ENCODE data around the gene PSMC3. TPM values are rescaled to one million over a fixed set of nuclear protein-coding genes. Genes with fewer than 3 reads are reported as not detected.

The PSMC3 gene
- total and polyA plus RNA-seq, 9 of the 15 experiments (the other 6 are each of a cell fraction or from before 2014, with no cell fraction given), result 44.3 to 324 (median 240) TPM

DNA sequence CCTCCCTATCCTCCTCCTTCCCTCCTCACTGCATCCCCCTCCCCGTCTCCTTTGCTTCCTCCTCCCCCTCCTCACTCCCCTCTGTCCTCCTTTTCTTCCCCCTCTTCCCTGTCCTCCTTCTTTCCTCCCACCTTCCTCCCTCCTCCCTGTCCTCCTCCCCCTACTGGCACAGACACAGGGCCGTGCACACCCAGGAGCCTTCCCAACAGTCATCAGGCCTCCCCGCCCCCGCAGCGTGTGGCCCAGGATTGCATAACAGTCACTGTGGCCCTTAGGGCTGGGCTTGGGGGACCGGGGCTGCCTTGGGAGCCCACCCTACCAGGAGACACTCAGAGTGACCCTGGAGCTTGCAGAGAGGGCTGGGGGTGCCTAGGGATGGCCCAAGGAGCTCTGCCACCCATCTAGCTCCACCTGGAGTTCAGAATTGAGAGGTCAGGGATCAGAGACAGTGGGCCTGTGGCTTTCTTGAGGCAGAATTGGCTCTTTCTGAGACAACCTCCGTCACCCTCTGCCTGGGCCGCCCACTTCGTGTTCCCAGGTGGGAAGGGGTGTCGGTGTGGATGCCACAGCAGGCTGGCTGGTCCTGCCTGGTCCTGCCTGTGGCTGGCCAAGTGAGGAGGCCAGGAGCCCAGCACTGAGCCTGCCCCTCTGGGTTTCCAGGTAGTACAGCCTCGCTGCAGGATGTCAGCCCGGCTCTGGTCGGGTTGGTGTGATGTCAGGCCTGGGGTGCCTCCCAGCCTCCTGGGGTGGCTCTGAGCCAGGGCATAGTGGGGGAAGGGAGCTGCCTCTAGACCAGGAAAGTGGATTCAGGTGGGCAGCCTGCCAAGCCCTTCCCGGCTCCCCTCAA, 49.5 kb downstream of the PSMC3 start (continued):
- TF ChIP-seq TGIF2 (CRISPR knock-in tag; IDR thresholded peaks at IDR 0.05) (no peak), KLF10 (CRISPR knock-in tag; IDR thresholded peaks at IDR 0.05) (no peak), MIER1 (IDR thresholded peaks at IDR 0.05; ENCODE audit: low read depth) (0 out of 2 replicates have a peak, but pooled peaks have one; percentile 27), CEBPB (tag; IDR thresholded peaks at IDR 0.05) (peak; percentile 98), SIN3A (IDR thresholded peaks at IDR 0.05; ENCODE audit: borderline replicate concordance in 2 of 2, control insufficient read depth in 1 of 2, low read depth in 2 of 2, low read length in 2 of 2) (no peak), KLF13 (tag; IDR thresholded peaks at IDR 0.05; ENCODE audit: borderline replicate concordance, low read depth) (no peak), TEAD2 (tag; IDR thresholded peaks at IDR 0.05) (no peak), RFX7 (CRISPR knock-in tag; IDR thresholded peaks at IDR 0.05) (no peak), NEUROD1 (IDR thresholded peaks at IDR 0.05; ENCODE audit: borderline replicate concordance, low read depth, low read length, partially characterized antibody) (no peak)
- TF ChIP-seq, protein P1, sequence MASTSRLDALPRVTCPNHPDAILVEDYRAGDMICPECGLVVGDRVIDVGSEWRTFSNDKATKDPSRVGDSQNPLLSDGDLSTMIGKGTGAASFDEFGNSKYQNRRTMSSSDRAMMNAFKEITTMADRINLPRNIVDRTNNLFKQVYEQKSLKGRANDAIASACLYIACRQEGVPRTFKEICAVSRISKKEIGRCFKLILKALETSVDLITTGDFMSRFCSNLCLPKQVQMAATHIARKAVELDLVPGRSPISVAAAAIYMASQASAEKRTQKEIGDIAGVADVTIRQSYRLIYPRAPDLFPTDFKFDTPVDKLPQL (IDR thresholded peaks at IDR 0.05; ENCODE audit: extremely low read depth, insufficient read length), result no peak
- TF ChIP-seq, protein P2, sequence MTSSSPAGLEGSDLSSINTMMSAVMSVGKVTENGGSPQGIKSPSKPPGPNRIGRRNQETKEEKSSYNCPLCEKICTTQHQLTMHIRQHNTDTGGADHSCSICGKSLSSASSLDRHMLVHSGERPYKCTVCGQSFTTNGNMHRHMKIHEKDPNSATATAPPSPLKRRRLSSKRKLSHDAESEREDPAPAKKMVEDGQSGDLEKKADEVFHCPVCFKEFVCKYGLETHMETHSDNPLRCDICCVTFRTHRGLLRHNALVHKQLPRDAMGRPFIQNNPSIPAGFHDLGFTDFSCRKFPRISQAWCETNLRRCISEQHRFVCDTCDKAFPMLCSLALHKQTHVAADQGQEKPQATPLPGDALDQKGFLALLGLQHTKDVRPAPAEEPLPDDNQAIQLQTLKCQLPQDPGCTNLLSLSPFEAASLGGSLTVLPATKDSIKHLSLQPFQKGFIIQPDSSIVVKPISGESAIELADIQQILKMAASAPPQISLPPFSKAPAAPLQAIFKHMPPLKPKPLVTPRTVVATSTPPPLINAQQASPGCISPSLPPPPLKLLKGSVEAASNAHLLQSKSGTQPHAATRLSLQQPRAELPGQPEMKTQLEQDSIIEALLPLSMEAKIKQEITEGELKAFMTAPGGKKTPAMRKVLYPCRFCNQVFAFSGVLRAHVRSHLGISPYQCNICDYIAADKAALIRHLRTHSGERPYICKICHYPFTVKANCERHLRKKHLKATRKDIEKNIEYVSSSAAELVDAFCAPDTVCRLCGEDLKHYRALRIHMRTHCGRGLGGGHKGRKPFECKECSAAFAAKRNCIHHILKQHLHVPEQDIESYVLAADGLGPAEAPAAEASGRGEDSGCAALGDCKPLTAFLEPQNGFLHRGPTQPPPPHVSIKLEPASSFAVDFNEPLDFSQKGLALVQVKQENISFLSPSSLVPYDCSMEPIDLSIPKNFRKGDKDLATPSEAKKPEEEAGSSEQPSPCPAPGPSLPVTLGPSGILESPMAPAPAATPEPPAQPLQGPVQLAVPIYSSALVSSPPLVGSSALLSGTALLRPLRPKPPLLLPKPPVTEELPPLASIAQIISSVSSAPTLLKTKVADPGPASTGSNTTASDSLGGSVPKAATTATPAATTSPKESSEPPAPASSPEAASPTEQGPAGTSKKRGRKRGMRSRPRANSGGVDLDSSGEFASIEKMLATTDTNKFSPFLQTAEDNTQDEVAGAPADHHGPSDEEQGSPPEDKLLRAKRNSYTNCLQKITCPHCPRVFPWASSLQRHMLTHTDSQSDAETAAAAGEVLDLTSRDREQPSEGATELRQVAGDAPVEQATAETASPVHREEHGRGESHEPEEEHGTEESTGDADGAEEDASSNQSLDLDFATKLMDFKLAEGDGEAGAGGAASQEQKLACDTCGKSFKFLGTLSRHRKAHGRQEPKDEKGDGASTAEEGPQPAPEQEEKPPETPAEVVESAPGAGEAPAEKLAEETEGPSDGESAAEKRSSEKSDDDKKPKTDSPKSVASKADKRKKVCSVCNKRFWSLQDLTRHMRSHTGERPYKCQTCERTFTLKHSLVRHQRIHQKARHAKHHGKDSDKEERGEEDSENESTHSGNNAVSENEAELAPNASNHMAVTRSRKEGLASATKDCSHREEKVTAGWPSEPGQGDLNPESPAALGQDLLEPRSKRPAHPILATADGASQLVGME (CRISPR knock-in tag; IDR thresholded peaks at IDR 0.05), result no peak
- TF ChIP-seq, protein P3, sequence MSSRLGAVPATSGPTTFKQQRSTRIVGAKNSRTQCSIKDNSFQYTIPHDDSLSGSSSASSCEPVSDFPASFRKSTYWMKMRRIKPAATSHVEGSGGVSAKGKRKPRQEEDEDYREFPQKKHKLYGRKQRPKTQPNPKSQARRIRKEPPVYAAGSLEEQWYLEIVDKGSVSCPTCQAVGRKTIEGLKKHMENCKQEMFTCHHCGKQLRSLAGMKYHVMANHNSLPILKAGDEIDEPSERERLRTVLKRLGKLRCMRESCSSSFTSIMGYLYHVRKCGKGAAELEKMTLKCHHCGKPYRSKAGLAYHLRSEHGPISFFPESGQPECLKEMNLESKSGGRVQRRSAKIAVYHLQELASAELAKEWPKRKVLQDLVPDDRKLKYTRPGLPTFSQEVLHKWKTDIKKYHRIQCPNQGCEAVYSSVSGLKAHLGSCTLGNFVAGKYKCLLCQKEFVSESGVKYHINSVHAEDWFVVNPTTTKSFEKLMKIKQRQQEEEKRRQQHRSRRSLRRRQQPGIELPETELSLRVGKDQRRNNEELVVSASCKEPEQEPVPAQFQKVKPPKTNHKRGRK (tag; IDR thresholded peaks at IDR 0.05), result 0 out of 2 replicates have a peak, but pooled peaks have one; percentile 19
- TF ChIP-seq, protein P4, sequence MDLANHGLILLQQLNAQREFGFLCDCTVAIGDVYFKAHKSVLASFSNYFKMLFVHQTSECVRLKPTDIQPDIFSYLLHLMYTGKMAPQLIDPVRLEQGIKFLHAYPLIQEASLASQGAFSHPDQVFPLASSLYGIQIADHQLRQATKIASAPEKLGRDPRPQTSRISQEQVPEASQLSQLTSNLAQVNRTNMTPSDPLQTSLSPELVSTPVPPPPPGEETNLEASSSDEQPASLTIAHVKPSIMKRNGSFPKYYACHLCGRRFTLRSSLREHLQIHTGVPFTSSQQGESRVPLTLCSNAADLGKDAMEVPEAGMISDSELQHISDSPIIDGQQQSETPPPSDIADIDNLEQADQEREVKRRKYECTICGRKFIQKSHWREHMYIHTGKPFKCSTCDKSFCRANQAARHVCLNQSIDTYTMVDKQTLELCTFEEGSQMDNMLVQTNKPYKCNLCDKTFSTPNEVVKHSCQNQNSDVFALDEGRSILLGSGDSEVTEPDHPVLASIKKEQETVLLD (IDR thresholded peaks at IDR 0.05), result no peak; the same call in 1 of the 2 replicates
- TF ChIP-seq, protein P5, sequence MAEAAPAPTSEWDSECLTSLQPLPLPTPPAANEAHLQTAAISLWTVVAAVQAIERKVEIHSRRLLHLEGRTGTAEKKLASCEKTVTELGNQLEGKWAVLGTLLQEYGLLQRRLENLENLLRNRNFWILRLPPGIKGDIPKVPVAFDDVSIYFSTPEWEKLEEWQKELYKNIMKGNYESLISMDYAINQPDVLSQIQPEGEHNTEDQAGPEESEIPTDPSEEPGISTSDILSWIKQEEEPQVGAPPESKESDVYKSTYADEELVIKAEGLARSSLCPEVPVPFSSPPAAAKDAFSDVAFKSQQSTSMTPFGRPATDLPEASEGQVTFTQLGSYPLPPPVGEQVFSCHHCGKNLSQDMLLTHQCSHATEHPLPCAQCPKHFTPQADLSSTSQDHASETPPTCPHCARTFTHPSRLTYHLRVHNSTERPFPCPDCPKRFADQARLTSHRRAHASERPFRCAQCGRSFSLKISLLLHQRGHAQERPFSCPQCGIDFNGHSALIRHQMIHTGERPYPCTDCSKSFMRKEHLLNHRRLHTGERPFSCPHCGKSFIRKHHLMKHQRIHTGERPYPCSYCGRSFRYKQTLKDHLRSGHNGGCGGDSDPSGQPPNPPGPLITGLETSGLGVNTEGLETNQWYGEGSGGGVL (CRISPR knock-in tag; IDR thresholded peaks at IDR 0.05), result no peak
